ENCODE measurements around the gene GOLGA6D.
"Not testable (repeated sequence)": the region's sequence is repeated elsewhere in the genome, so short reads cannot be mapped to it uniquely, and the experiment has no call there.

GOLGA6D gene

GRCh38 chr15:75284152-75284551, 1.5 kb downstream of the GOLGA6D start:
- in situ Hi-C loops (cut with MboI; ENCODE audit: low sequenced_read_pairs): not testable (repeated sequence)

- in situ Hi-C loops (cut with MboI; ENCODE audit: low sequenced_read_pairs): not testable (repeated sequence)
Observed at GRCh38 chr15:75293660-75294059, 11.0 kb downstream of the GOLGA6D start.

GRCh38 chr15:75298541-75299310, 16.1 kb downstream of the GOLGA6D start:
- in situ Hi-C loops (cut with MboI; ENCODE audit: low sequenced_read_pairs): not testable (repeated sequence)

GRCh38 chr15:75299311-75299688, 16.7 kb downstream of the GOLGA6D start:
- in situ Hi-C loops (cut with MboI; ENCODE audit: low sequenced_read_pairs): not testable (repeated sequence)

GRCh38 chr15:75300026-75300425, 17.4 kb downstream of the GOLGA6D start:
- in situ Hi-C loops (cut with MboI; ENCODE audit: low sequenced_read_pairs): not testable (repeated sequence)

GRCh38 chr15:75302318-75302717, 19.7 kb downstream of the GOLGA6D start:
- in situ Hi-C loops (cut with MboI; ENCODE audit: low sequenced_read_pairs): no loop called here

- in situ Hi-C loops (cut with MboI; ENCODE audit: low sequenced_read_pairs): not testable (repeated sequence)
Observed at GRCh38 chr15:75302753-75303152, 20.1 kb downstream of the GOLGA6D start.

- in situ Hi-C loops (cut with MboI; ENCODE audit: low sequenced_read_pairs): no loop called here
Observed at GRCh38 chr15:75306188-75306587, 23.6 kb downstream of the GOLGA6D start.

- in situ Hi-C loops (cut with MboI; ENCODE audit: low sequenced_read_pairs): no loop called here
Observed at GRCh38 chr15:75307778-75308390, 25.2 kb downstream of the GOLGA6D start.

GRCh38 chr15:75309711-75310110, 27.1 kb downstream of the GOLGA6D start:
- in situ Hi-C loops (cut with MboI; ENCODE audit: low sequenced_read_pairs): no loop called here

- in situ Hi-C loops (cut with MboI; ENCODE audit: low sequenced_read_pairs): not testable (repeated sequence)
Observed at GRCh38 chr15:75312548-75312947, 29.9 kb downstream of the GOLGA6D start.

GRCh38 chr15:75313116-75313845, 30.6 kb downstream of the GOLGA6D start:
- in situ Hi-C loops (cut with MboI; ENCODE audit: low sequenced_read_pairs): no loop called here

- in situ Hi-C loops (cut with MboI; ENCODE audit: low sequenced_read_pairs): no loop called here
Observed at GRCh38 chr15:75314552-75315290, 32.1 kb downstream of the GOLGA6D start.

- in situ Hi-C loops (cut with MboI; ENCODE audit: low sequenced_read_pairs): not testable (repeated sequence)
Observed at GRCh38 chr15:75319231-75319897, 36.7 kb downstream of the GOLGA6D start.

- in situ Hi-C loops (cut with MboI; ENCODE audit: low sequenced_read_pairs): no loop called here
Observed at GRCh38 chr15:75321711-75322110, 39.1 kb downstream of the GOLGA6D start.

- in situ Hi-C loops (cut with MboI; ENCODE audit: low sequenced_read_pairs): no loop called here
Observed at GRCh38 chr15:75325922-75326321, 43.3 kb downstream of the GOLGA6D start.

- in situ Hi-C loops (cut with MboI; ENCODE audit: low sequenced_read_pairs): no loop called here
Observed at GRCh38 chr15:75327005-75327404, 44.4 kb downstream of the GOLGA6D start.

- in situ Hi-C loops (cut with MboI; ENCODE audit: low sequenced_read_pairs): no loop called here
Observed at GRCh38 chr15:75327491-75327890, 44.9 kb downstream of the GOLGA6D start.

GRCh38 chr15:75328493-75329314, 46.1 kb downstream of the GOLGA6D start:
- in situ Hi-C loops (cut with MboI; ENCODE audit: low sequenced_read_pairs): no loop called here

- in situ Hi-C loops (cut with MboI; ENCODE audit: low sequenced_read_pairs): no loop called here
Observed at GRCh38 chr15:75329571-75329970, 46.9 kb downstream of the GOLGA6D start.

All from HL-60/S4 treated with retinoic acid at 250 ng/mL for 4 days and 3 days (cell line).